Breast epithelium (tissue), 4 donors: ENCODE measurements around the gene LSS. TPM values are rescaled to one million over a fixed set of nuclear protein-coding genes. Genes with fewer than 3 reads are reported as not detected.

Experiments used
- DNase-seq, 2 donors: peaks; one replicate each; pipeline ENCODE4 v3.0.0-alpha.2; 2019; ENCODE audit warnings: low spot score in 2 of 2
- H3K27ac ChIP-seq, 2 donors: fragments of 200-600 bp; sonication (generic) in 1 of 2; one replicate each; pipeline ENCODE4 v1.5.1; 2016 to 2019; ENCODE audit warnings: mild to moderate bottlenecking in 1 of 2
- H3K27me3 ChIP-seq, 2 donors: fragments of 200-600 bp; sonication (generic) in 1 of 2; one replicate each; pipeline versions ENCODE4 v1.5.1 to v1.6.0; 2017 to 2019; ENCODE audit warnings: control low read depth in 1 of 2, mild to moderate bottlenecking in 1 of 2
- H3K36me3 ChIP-seq: fragments of 200-600 bp; one replicate; pipeline ENCODE4 v1.5.1; 2019
- H3K4me1 ChIP-seq, 2 donors: fragments of 200-600 bp; sonication (generic); one replicate each; pipeline ENCODE4 v1.5.1; 2016 to 2019; ENCODE audit warnings: control low read depth in 1 of 2
- H3K4me3 ChIP-seq, 3 donors: fragments of 200-600 bp; sonication (generic); 1 replicate in 2 of 3; 2 replicates in 1 of 3; pipeline ENCODE4 v1.5.1; 2016 to 2019; ENCODE audit warnings: mild to moderate bottlenecking in 3 of 3, moderate library complexity in 2 of 3
- H3K9me3 ChIP-seq, 2 donors: fragments of 200-600 bp; sonication (generic) in 1 of 2; one replicate each; pipeline ENCODE4 v1.5.1; 2016 to 2019; ENCODE audit warnings: control low read depth in 1 of 2
- CTCF ChIP-seq, 3 donors: fragments of 450-650 bp; IDR thresholded peaks; one replicate each; pipeline ENCODE4 v1.5.1; 2016 to 2017; ENCODE audit warnings: antibody characterized with exemption in 3 of 3, mild to moderate bottlenecking in 3 of 3, moderate library complexity in 3 of 3
- POLR2A ChIP-seq: fragments of 450-650 bp; IDR thresholded peaks from one replicate; pipeline ENCODE4 v1.6.1; 2016; ENCODE audit warnings: antibody characterized with exemption, mild to moderate bottlenecking, moderate library complexity
- POLR2AphosphoS5 ChIP-seq, 3 donors: sonication (generic); formaldehyde crosslinking; IDR thresholded peaks; one replicate each; pipeline ENCODE4 v1.6.1; 2017; ENCODE audit warnings: antibody characterized with exemption in 3 of 3
- intact Hi-C: fragments of 100-400 bp; cut with DNase I; formaldehyde crosslinking; loops from one replicate; pipeline ENCODE4 v1.15.1; 2023; ENCODE audit warnings: low total_unique reads
- total RNA-seq, 3 donors: library from RNA; depleted of rRNA; stranded (reverse); fragments of >200 nt; gene quantifications; one replicate each; pipeline ENCODE4 v1.1.0, GENCODE V29; 2016

LSS gene
- total RNA-seq, 3 donors from 2014 or later = 41.4 to 144 (median 56.4) TPM

GRCh38 chr21:46211376-46211775 lies 17.2 kb downstream of the LSS start:
- DNase-seq = peak in 1 of 2 donors; percentile 40
- H3K9me3 ChIP-seq = no peaks in the 10 kb centered on the region
- H3K27me3 ChIP-seq = no peaks in the 10 kb centered on the region
- H3K36me3 ChIP-seq = peaks cover 11% of the 10 kb centered on the region
- H3K27ac ChIP-seq = no peak overlapping the region
- intact Hi-C loops = no loop called here
- H3K4me3 ChIP-seq = no peak overlapping the region
- no peaks in the 10 kb centered on the region for H3K4me1 ChIP-seq
- no peak for TF ChIP-seq CTCF (IDR thresholded peaks at IDR 0.05)
- no peak for TF ChIP-seq POLR2A
- no peak for TF ChIP-seq POLR2AphosphoS5 (IDR thresholded peaks at IDR 0.05)

GRCh38 chr21:46210378-46211136 lies 18.0 kb downstream of the LSS start:
- H3K27ac ChIP-seq = no peak overlapping the region
- H3K27me3 ChIP-seq = no peaks in the 10 kb centered on the region
- TF ChIP-seq POLR2A (no peak), CTCF (IDR thresholded peaks at IDR 0.05) (no peak), POLR2AphosphoS5 (IDR thresholded peaks at IDR 0.05) (no peak)
- peak in 1 of 2 donors; percentile 45 for DNase-seq
- peaks cover 11% of the 10 kb centered on the region for H3K36me3 ChIP-seq
- no peaks in the 10 kb centered on the region for H3K9me3 ChIP-seq
- H3K4me3 ChIP-seq = no peak overlapping the region
- intact Hi-C loops = no loop called here
- H3K4me1 ChIP-seq = no peaks in the 10 kb centered on the region

GRCh38 chr21:46208761-46209721 lies 19.5 kb downstream of the LSS start:
- Histone ChIP-seq H3K27me3 (no peaks in the 10 kb centered on the region), H3K4me1 (no peaks in the 10 kb centered on the region), H3K9me3 (no peaks in the 10 kb centered on the region), H3K4me3 (no peak overlapping the region), H3K36me3 (peaks cover 11% of the 10 kb centered on the region), H3K27ac (no peak overlapping the region)
- intact Hi-C loops = no loop called here
- TF ChIP-seq POLR2AphosphoS5 (IDR thresholded peaks at IDR 0.05) (no peak), POLR2A (no peak), CTCF (IDR thresholded peaks at IDR 0.05) (no peak)
- peak in 1 of 2 donors; percentile 38 for DNase-seq

- intact Hi-C loops = no loop called here
- H3K27me3 ChIP-seq = no peaks in the 10 kb centered on the region
- no peaks in the 10 kb centered on the region for H3K4me1 ChIP-seq
- H3K9me3 ChIP-seq = no peaks in the 10 kb centered on the region
- DNase-seq = peak in 1 of 2 donors; percentile 41
- peaks cover 11% of the 10 kb centered on the region for H3K36me3 ChIP-seq
- TF ChIP-seq POLR2A (no peak), CTCF (IDR thresholded peaks at IDR 0.05) (no peak), POLR2AphosphoS5 (IDR thresholded peaks at IDR 0.05) (no peak)
- no peak overlapping the region for H3K27ac ChIP-seq
- no peak overlapping the region for H3K4me3 ChIP-seq
These were observed 20.5 kb downstream of the LSS start for GRCh38 chr21:46207920-46208591.
